ENCODE results near the gene RPTOR. TPM values are rescaled to one million over a fixed set of nuclear protein-coding genes. Genes with fewer than 3 reads are reported as not detected.

RPTOR gene
- total and polyA plus RNA-seq, 2 donors (not counting 3 experiments of a cell fraction or from before 2014, with no cell fraction given), result 10.7 to 41.8 TPM

GRCh38 chr17:80750263-80750662, 205.6 kb downstream of the RPTOR start:
- no peaks in the 10 kb centered on the region for H3K79me2 ChIP-seq (ENCODE audit: control insufficient read depth, insufficient read depth, low read length)
- dilution Hi-C loops (cut with MboI; ENCODE audit: extremely low pct_ligation_motif_present, low sequenced_read_pairs) (no loop called here), intact Hi-C loops (cut with micrococcal nuclease) (no loop called here)
- H3K9me1 ChIP-seq (replicated peaks; ENCODE audit: control insufficient read depth, extremely low read depth, insufficient read depth, low read length), result no peaks in the 10 kb centered on the region
- peak overlapping the region; percentile 9 for H3K4me2 ChIP-seq (ENCODE audit: insufficient read depth, low read length)
- peak overlapping the region; percentile 13 for H3K27ac ChIP-seq (ENCODE audit: insufficient read depth, low read depth, low read length)
- TF ChIP-seq EZH2 (IDR thresholded peaks at IDR 0.05; ENCODE audit: borderline replicate concordance, low read depth, low read length, severe bottlenecking), result no peak
- TF ChIP-seq JUN (IDR thresholded peaks at IDR 0.05; ENCODE audit: borderline replicate concordance, insufficient read depth, insufficient read length, low read depth), result no peak
- peaks cover 7% of the 10 kb centered on the region for H3K4me1 ChIP-seq (ENCODE audit: control insufficient read depth, extremely low read depth, insufficient read depth, low read length)
- H3K4me3 ChIP-seq (replicated peaks in 1 of 3; ENCODE audit: insufficient read depth in 1 of 3, low read depth in 1 of 3, low read length in 3 of 3), result no peak overlapping the region
- no peaks in the 10 kb centered on the region for H3K9me3 ChIP-seq (replicated peaks; ENCODE audit: control insufficient read depth, insufficient read depth, low read length)
- no peaks in the 10 kb centered on the region for H4K20me1 ChIP-seq (replicated peaks; ENCODE audit: control insufficient read depth, extremely low read depth, insufficient read depth, low read length)
- no peak overlapping the region for H3K9ac ChIP-seq (replicated peaks; ENCODE audit: extremely low read depth, insufficient read depth, low read length)
- FAIRE-seq (peak; percentile 81), DNase-seq (ENCODE audit: low read depth, low spot score) (peak; percentile 71)
- H3K36me3 ChIP-seq (ENCODE audit: control insufficient read depth in 2 of 2, extremely low read depth in 1 of 2, insufficient read depth in 2 of 2, low read length in 2 of 2), result no peaks in the 10 kb centered on the region
- no peaks in the 10 kb centered on the region for H3K27me3 ChIP-seq (ENCODE audit: control insufficient read depth in 2 of 2, insufficient read depth in 2 of 2, low read length in 2 of 2)
- peak overlapping the region; percentile 6 for H2AFZ ChIP-seq (ENCODE audit: low read depth, low read length)
- no TSS peak for BruUV-seq (replicated peaks)
- ChIA-PET CTCF (interaction anchor here (1.2 kb wide), 1 partner anchor 77 kb away, joined by 3 read pairs; no protein-coding TSS in a partner anchor), POLR2A (no interaction called here)

GRCh38 chr17:80751070-80751945, 206.7 kb downstream of the RPTOR start:
- DNase-seq (ENCODE audit: low read depth, low spot score) (no peak), FAIRE-seq (no peak)
- peaks cover 7% of the 10 kb centered on the region for H3K4me1 ChIP-seq (ENCODE audit: control insufficient read depth, extremely low read depth, insufficient read depth, low read length)
- H3K4me2 ChIP-seq (ENCODE audit: insufficient read depth, low read length), result no peak overlapping the region
- H4K20me1 ChIP-seq (replicated peaks; ENCODE audit: control insufficient read depth, extremely low read depth, insufficient read depth, low read length), result no peaks in the 10 kb centered on the region
- no peaks in the 10 kb centered on the region for H3K27me3 ChIP-seq (ENCODE audit: control insufficient read depth in 2 of 2, insufficient read depth in 2 of 2, low read length in 2 of 2)
- H3K9me3 ChIP-seq (replicated peaks; ENCODE audit: control insufficient read depth, insufficient read depth, low read length), result no peaks in the 10 kb centered on the region
- H3K4me3 ChIP-seq (replicated peaks in 1 of 3; ENCODE audit: insufficient read depth in 1 of 3, low read depth in 1 of 3, low read length in 3 of 3), result no peak overlapping the region
- POLR2A ChIA-PET, result no interaction called here
- CTCF ChIA-PET, result interaction anchor here (1.0 to 1.2 kb wide), 2 partner anchors 9 to 76 kb away, joined by 3 read pairs; no protein-coding TSS in a partner anchor
- no peak overlapping the region for H3K27ac ChIP-seq (ENCODE audit: insufficient read depth, low read depth, low read length)
- H2AFZ ChIP-seq (ENCODE audit: low read depth, low read length), result no peak overlapping the region
- dilution Hi-C loops (cut with MboI; ENCODE audit: extremely low pct_ligation_motif_present, low sequenced_read_pairs), result no loop called here
- H3K9me1 ChIP-seq (replicated peaks; ENCODE audit: control insufficient read depth, extremely low read depth, insufficient read depth, low read length), result no peaks in the 10 kb centered on the region
- H3K9ac ChIP-seq (replicated peaks; ENCODE audit: extremely low read depth, insufficient read depth, low read length), result no peak overlapping the region
- no peak for TF ChIP-seq MAX (IDR thresholded peaks at IDR 0.05; ENCODE audit: insufficient read depth, insufficient read length)
- no peak for TF ChIP-seq POLR2AphosphoS5 (IDR thresholded peaks at IDR 0.05; ENCODE audit: insufficient read depth, low read depth, low read length)
- no peak for TF ChIP-seq GATA2 (IDR thresholded peaks at IDR 0.05; ENCODE audit: insufficient read depth, insufficient read length, low read depth, low read length)
- TF ChIP-seq MYC (IDR thresholded peaks at IDR 0.05; ENCODE audit: low read depth, low read length), result no peak
- no peak for TF ChIP-seq JUN (IDR thresholded peaks at IDR 0.05; ENCODE audit: borderline replicate concordance, insufficient read depth, insufficient read length, low read depth)
- no peak for TF ChIP-seq CTCF (IDR thresholded peaks at IDR 0.05; ENCODE audit: extremely low read depth in 1 of 2, insufficient read depth in 1 of 2, low read depth in 1 of 2, low read length in 2 of 2)
- no peak for TF ChIP-seq POLR2A (IDR thresholded peaks at IDR 0.05; ENCODE audit: low read depth, low read length)
- no peak for TF ChIP-seq EZH2 (IDR thresholded peaks at IDR 0.05; ENCODE audit: borderline replicate concordance, low read depth, low read length, severe bottlenecking)
- no peak for TF ChIP-seq FOS (IDR thresholded peaks at IDR 0.05; ENCODE audit: borderline replicate concordance, insufficient read depth, low read length)
- BruUV-seq (replicated peaks), result no TSS peak
- no peaks in the 10 kb centered on the region for H3K79me2 ChIP-seq (ENCODE audit: control insufficient read depth, insufficient read depth, low read length)
- no peaks in the 10 kb centered on the region for H3K36me3 ChIP-seq (ENCODE audit: control insufficient read depth in 2 of 2, extremely low read depth in 1 of 2, insufficient read depth in 2 of 2, low read length in 2 of 2)
- intact Hi-C loops (cut with micrococcal nuclease), result no loop called here

All from endothelial cell of umbilical vein (primary cell).